UCSD-AML1 (cell line): Measurements from ENCODE around the gene GXYLT2.

Source experiments
- DNase-seq: peaks from one replicate; lab custom pipeline; 2025; ENCODE audit not compliant: unreplicated experiment; lab: John Stamatoyannopoulos, UW

Gene GXYLT2

GRCh38 chr3:73009008-73009407 is 121.2 kb downstream of the GXYLT2 start:
- no peak for DNase-seq

- no peak for DNase-seq
Observed at GRCh38 chr3:73009750-73010149, 121.9 kb downstream of the GXYLT2 start.

- DNase-seq = no peak
Observed at GRCh38 chr3:73010158-73010557, 122.3 kb downstream of the GXYLT2 start.

GRCh38 chr3:73018298-73018697 is 130.5 kb downstream of the GXYLT2 start:
- no peak for DNase-seq

- no peak for DNase-seq
Observed at GRCh38 chr3:73018790-73019441, 131.1 kb downstream of the GXYLT2 start.

- no peak for DNase-seq
Observed at GRCh38 chr3:73021301-73021835, 133.5 kb downstream of the GXYLT2 start.

GRCh38 chr3:73024836-73025235 is 137.0 kb downstream of the GXYLT2 start:
- no peak for DNase-seq

GRCh38 chr3:73026111-73026759 is 138.4 kb downstream of the GXYLT2 start:
- no peak for DNase-seq
